GM19467 (cell line): ENCODE results near the gene NT5DC3.

ENCODE experiments used
- ATAC-seq: cut with Tn5 transposase; IDR thresholded peaks from one replicate; pipeline ENCODE4 v1.9.1; 2021; ENCODE audit warnings: mild to moderate bottlenecking, moderate library complexity; ENCODE audit not compliant: unreplicated experiment

NT5DC3 gene

DNA sequence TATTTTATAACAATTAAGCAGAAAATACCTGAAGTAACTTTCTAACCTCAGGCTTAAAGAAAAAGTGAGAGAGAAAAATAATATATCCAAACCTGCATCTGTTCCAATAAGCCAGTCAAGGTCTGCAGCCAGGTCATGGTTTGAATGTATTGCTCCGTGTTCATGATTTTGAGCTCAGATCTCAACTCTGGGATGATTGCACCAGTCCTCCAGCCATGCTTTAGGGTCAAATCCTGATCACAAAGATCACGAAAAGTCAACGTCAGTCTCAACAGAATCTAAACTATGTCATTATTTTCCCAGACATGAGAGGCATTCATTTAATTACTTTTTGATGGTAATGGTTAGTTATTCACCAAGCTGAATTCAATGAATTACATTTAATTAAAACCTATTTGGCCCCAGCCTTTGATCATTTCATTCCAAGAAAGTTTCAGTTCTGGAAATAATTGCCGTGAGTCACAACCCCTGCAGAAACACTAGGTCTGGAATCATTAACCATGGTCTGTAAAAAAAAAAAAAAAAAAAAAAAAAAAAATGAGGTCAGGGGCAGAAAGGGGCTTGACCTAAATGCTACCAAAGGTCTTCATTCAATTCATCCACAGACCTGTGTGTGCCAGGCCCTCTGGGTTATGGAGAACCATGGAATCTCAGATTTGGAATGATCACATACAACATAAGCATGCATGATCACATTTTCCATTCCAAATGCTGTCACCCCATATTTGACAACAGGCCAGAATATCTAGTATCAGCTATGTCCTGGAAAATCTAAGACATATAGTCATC lies 55.6 kb downstream of the NT5DC3 start:
- ATAC-seq = no peak

DNA sequence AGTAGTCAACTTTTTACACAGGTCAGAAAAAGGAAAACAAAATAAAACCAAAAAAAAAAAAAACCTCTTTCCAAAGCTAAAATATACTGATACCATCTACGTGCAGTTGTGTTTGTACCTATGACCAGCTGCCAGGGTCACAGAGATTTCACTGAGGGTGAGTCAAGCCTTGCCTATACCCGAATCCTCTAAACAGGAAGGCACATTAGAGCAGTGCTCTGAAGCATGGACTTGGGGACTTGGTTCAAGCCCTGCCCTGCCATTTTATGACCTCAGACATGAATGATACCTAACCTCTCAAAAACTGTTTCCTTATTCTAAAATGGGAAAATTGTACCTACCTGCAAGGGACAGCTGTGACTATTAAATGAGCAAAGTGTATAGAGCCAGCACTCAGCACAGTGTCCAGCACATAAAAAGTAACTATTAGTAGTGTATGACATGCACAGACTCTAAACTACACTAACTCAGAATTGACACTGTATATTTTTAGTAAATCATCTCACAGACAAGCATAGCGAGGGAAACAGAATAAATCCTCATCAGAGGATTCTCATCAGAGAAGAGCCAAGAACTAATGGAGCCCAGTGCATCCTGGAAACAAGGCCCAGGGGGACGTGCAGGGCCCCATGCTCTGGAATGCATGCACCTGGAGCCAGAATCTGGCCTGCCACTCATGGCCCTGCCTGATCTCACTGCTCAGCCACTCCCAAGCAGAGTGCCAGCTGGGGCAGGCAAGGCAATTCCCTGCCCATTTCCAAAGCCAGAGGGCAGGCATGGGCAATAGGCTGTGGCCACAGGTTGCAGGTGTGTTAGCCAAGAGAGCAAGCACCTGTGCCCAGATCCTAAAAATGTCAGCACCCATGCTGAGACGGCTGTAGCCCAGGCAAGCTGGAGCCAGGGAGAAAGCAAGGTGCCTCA lies 57.0 kb downstream of the NT5DC3 start:
- ATAC-seq = no peak

DNA sequence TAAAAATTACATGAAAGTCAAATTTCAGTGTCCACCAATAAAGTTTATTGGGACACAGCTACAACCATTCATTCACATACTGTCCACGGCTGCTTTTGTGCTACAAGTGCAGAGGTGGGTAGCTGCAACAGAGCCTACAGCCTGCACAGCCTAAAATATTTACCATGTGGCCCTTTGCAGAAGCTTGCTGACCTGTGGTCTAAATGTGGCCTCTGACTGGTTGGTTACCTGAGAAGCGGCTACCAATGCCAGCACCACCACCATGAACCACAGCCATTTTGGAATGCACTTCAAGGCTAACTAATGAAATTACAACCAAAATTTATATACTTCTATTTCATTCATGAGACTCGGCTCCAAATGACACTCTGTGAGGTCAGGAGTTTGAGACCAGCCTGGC lies 58.6 kb downstream of the NT5DC3 start:
- ATAC-seq = no peak

DNA sequence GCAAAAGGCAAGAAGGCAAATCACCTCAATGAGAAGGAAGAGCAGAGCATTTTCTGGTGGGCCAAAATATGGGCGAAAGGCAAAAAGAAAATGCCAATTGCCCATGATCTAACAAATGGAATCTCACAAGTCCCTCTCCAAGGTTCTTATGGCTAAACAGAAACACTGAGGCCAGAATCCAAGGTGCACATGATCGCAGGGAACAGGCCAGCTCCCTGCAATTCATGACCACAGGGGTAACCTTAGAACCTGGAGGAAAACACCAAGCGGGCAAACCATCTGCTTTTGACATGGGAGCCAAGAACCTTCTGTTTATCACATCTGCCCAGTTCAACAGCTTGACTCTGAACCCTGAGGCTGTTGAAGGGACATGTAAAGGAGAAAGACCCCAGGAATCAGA lies 60.0 kb downstream of the NT5DC3 start:
- no peak for ATAC-seq

DNA sequence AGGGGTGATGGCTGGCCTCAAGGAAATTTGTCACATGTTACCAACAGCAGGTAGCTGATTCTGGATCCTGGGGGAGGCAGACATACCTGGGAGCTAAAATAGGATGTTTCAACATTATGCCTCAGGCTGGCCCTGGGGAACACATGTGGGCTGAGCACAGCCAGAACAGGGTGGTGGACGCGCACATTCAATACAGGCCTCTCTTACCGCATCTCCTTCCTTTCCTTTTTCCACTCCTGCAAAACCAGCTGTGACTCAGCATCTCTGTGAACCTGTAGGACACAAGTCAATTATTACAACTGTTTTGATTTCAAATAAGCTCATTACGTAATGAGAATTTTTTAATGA lies 61.0 kb downstream of the NT5DC3 start:
- no peak for ATAC-seq

DNA sequence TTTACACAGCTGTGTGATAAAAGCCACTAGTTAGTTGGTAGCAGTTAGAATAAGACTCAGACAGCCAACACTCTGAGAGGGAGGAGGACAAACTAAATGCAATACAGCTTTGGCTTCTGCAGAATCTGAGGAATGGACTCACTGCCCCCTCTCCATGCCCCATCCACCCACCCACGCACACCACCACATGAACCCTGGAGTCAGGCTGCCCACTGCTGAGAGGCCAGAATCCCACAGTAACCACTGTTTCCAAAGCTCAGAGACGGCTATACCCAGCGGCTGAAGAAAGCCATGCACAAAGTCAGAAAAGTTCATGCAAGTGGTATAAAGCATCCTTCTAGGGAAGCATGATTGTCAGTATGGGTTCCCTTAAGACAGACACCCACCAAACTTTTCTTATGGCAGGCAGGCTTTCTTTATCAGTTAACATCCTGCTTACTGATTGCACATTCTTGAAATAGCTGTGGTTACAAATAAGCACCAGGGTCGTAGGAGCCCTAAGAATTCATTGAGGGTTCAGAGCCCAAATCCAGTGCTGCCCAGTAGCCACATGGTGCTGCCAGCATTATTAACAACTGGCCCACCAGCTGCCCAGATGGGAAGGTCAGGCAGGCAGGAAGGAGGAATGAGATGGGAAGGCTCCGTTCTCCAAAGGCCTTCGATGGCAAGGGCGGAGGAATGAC lies 61.5 kb downstream of the NT5DC3 start:
- ATAC-seq = no peak

DNA sequence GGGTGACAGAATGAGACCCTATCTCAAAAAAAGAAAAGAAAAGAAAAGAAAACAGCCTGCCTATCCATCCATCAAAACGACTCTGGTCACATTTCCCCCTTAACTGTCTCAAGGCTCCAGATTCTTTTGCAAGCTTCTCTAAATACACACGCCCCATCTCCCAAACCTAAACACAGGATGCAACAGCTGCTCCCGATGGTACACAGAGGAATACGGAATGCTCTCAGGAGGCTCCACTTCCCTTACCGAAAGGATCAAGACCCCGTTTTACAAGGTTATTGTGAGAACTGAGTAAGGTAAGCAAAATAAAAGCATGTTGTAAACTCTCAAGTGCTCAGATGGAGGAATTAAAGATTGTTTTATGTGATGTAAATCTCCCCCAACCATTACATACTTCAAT lies 62.3 kb downstream of the NT5DC3 start:
- no peak for ATAC-seq

DNA sequence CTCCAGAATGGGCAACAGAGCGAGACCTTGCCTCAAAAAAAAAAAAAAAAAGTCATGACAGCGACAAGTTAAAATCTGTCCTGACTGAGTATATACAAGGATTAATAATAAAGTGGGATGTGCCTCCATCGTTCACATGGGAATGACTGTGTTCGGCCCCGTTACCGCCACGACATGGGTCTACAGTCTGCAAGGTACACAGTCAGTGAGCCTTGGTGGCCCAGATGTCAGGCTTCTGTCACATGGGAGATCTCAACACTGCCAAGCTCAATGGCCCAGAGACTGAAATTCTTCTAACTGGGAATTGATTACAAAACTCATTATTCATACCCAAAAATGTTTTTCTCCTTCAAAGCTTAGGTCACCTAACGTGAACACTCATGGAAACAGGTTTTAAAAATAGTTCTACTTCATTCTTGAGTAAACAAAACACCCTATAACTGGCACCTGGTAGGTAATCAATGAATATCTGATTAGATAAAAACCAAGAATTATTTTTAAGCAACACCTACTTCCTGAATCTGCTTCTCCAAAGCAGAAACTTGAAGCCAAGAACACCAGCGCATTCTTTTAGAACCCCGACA lies 66.0 kb downstream of the NT5DC3 start:
- no peak for ATAC-seq

DNA sequence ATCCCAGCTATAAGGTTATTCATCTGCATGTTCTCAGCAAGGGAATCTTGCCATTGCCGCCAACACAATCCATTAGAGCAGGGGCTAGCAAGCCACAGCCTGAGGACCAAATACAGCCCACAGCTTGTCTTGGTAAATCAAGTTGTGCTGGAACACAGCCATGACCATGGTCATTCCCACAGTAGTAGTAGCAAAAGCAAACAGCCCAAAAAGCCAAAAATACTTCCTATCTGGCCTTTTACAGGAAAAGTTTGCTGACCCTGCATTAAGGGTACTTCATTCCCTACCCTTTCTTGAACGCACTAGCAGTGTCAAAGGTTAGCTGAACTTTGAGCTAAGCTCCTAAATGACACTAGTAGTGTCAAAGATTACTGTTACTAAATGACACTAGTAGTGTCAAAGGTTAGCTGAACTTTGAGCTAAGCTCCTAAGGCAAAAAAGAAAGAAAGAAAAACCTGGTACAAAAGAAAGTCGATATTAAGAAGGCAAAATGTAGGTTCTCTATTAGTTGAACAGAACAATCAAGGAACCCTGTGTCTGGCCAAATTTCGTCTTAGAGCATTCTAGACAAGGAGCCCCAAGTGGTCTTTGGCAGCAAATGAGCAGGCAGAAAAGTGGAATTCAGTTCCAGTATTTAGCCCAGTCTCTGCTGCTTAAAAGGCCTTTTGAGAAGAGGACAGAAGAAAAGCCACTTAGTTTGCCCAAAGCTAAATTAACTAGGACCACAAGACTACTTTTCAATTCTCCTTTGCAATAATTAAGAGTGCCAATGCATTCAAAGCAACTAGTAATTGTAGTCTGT lies 67.7 kb downstream of the NT5DC3 start:
- ATAC-seq = no peak

DNA sequence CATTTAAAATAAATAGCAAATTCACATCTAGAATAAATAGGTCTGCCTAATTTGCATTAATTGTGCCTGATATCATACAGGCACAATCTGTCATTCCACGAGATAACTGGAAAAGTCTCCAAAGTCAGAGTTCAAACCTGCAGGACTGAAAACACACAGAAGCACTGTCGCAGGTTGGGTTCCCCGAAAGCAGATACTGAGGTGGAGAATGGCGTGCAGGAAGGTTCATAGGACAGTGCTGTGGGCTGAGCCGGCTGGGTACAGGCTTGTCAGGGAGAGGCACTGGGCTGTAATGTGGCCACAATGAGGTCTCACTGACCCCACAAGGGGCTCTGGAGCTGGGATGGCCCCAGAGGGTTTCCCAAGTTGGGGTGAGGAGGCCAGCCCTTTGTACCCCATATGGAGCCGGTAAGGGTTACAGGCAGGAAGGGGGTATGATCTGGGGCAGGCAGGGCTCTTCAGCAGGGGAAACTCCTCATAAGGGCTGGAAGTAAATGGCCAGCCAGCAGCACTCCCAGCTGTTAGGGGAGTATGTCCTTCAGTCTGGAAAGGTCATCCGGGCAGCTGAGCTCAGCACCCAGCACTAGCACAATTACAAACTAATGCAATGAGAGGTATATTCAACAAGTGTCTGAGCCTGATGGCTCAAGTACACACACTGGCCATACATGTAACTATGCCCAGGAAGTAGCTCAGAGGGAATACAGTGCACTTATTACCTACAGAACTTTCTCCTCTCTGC lies 68.5 kb downstream of the NT5DC3 start:
- ATAC-seq = no peak

DNA sequence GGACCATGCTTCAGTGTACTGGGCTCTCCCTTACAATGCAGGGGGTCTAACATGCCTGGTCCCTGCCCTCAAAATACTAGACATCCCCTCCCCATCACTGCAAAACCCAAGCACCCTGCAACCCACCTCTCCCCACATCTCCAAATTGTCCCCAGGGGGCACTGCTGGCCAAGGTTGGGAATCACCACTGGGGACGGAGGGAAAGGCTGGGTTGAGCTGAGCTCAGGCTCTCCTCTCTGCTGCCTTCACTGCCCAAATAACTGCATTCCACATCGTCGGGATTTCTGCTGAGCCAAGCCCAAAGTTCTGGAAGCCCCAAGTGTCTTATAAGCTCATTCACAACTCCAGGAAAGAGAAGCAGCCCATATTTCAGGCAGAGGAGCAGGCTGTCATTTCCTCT lies 69.6 kb downstream of the NT5DC3 start:
- ATAC-seq = no peak

DNA sequence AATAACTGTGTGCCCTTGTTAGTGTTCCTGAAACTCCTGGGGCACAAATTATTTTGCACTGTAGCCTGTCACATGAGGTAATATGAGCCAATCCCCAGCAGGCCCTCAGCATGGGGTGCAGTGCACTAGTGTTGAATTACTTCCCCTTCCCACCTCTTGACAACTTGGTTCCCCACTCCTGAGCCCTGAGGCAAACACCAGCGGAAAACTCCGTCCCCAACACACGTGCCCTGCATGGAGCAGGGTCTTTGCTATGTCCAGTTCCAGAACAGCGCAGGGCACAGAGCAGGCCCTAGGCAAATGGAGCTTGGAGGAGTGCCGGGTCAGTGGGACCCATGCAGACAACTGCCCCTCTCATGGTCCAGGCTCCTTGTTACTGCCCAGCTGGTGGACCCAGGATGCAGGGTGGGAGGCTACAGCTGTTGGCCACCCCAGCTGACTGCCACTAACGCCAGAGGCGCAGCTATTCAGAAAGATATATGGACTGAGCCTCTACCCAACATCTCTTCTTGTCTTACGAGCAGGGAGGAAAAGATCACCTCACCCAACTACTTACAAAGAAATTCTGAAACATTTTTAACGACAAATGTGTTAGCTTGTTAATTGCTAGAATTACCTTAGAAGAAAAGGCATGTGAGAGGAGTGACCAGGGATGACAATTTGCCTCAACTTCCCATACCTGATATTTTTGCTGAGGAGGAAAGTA lies 71.6 kb downstream of the NT5DC3 start:
- no peak for ATAC-seq

DNA sequence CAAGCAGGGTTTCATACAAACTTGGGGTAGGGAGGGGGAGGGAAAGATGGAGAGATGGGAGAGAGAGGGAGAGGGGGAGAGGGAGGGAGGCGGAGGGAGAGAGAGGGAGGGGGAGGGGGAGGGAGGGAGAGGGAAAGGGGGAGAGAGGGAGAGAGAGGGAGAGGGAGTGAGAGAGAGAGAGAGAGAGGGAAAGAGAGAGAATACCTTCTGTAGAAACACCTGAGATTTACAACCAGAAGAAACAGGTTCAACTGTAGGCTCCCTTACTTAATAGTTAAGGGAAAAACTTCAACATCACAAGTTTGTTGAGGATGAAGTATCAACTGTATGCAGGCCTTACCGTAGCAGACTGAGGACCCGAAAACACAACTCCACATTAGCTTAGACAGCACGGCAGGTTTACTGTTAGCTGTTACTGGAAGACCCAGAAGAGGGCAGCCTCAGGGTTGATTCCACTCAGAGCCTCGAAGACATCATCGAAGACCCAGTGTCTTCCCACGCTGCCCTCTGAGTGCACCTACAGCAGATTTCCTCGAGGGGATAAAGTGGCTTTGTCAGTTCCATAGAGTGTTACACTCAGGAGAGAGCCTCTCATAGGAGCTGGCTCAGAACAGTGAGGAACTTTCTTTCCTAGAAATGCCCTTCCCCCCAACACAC lies 72.4 kb downstream of the NT5DC3 start:
- no peak for ATAC-seq

DNA sequence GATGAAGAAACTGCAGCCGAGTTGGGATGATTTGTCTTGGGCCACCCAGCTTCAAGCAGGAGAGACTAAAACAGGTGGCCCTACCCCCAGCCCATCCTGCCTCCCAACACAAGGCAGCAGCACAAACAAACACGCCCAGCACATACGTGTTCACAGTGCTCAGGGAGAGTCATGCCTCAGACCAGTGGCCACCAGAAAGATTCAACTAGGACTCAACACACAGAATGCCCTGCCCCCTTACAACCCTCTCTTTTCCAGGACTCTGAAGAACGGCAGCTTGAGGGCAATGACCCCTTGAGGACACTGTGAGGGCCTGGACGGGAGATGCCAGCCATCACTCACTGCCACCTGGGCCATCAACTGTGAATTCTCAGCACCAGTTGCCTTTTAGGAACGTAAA lies 75.0 kb downstream of the NT5DC3 start:
- no peak for ATAC-seq

DNA sequence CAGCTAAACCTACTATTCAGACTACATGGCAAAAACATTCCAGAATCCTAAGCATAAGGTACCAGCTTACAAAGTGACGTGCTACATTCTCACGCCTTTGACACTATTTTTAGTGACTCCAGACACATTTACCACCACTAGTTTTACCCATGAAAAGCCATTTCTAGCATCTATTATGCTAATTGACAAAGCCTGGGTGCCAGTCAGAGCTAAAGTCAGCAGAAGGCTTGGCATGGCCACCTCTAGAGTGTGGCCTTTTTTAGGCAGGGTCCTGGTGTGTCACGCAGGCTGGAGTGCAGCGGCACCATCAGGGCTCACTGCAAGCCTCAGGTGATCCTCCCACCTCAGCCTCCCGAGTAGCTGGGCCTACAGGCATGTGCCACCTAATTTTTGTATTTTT lies 75.7 kb downstream of the NT5DC3 start:
- ATAC-seq = no peak

DNA sequence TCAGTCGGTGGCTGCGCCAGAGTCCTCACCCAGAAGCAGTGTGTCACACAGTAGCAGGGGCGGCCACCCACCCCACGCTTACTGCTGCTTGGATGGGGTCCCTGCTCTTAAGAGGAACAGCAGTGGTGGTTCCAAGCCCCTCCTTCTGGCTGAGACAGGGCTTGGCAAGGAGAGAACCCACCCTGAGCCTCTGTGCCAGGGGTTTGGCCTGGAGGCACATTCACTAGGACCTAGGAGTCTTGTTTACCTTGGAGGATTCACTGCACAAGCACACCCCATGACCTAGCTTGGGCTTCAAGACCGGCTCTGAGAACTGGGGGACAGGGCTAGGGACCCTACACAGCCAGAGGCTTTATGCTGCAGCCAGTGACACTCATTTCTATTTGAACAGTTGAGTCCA lies 78.6 kb downstream of the NT5DC3 start:
- no peak for ATAC-seq

DNA sequence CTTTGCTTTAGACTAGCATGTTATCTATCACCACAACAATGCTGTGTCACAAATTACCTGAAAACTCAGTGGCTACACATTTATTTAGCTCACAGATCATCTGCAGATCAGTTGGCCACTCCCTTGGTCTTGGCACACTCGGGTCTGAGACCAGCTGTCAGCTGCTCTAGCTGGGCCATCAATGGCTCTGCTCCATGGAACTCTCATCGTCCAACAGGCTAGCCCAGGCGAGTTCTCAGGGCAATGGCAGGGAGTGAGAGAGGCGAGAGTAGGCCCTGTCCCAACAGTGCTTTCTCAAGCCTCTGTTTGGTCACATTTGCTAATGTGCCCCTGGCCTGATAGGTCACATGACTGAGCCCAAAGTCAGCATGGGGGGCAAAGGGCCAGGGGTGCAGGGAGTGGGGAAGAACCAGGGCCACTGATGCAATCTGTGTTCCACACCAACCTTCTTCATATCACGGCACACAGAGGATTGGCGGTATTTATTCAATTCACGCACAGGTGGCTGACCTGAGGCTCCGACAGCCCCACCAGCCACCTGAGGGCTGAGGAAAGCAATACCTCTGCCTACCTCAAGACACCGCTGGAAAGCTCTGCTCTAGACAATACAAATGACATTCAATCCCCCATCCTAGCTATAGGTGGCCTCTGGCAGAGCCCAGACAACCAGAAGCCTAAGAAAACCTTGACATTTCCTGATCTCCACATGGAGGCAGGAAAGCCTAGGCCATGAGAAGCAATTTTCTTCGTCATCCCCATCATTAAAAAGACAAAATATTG lies 82.5 kb downstream of the NT5DC3 start:
- ATAC-seq = no peak

DNA sequence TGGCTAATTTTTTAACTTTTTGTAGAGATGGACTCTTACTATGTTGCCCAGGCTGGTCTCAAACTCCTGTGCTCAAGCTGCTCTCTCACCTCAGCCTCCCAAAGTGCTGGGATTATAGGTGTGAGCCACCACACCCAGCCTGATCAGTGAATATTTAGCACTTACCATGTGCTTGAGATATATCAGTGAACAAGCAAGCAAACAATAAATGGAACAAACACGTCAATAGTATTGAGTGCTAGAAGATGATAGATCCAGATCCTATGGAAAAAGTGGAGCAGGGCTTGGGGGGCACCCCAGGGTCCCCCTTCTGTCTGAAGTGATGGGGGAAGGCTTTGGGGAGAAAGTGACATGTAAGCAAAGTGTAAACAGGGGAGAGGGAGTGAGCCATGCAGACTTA lies 83.8 kb downstream of the NT5DC3 start:
- no peak for ATAC-seq
